HG03175 (cell line): ENCODE data around the gene PPOX.

Experiments used
- ATAC-seq: cut with Tn5 transposase; IDR thresholded peaks from one replicate; pipeline ENCODE4 v1.9.1; 2021; ENCODE audit warnings: mild to moderate bottlenecking, moderate library complexity; ENCODE audit not compliant: unreplicated experiment

Gene PPOX

DNA sequence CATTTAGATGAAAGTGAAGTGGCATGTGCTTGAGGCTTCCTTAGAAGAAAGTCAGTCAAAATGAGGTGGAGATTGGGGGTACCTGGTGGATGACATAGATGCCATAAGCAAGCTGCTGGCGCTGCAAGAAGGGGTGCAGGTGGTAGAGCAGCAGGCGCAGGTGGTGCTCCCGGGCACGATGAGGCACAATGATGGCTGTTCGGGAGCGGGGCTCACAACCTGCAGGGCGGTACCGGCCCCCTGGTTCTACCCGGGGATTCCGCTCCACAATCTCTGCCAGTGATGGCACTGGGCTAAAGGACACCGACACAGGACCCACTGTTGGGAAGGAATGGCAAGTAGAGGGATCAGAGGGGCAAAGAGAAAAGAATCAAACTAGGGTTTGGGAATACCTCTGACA lies 8.7 kb downstream of the PPOX start:
- ATAC-seq, result no peak

DNA sequence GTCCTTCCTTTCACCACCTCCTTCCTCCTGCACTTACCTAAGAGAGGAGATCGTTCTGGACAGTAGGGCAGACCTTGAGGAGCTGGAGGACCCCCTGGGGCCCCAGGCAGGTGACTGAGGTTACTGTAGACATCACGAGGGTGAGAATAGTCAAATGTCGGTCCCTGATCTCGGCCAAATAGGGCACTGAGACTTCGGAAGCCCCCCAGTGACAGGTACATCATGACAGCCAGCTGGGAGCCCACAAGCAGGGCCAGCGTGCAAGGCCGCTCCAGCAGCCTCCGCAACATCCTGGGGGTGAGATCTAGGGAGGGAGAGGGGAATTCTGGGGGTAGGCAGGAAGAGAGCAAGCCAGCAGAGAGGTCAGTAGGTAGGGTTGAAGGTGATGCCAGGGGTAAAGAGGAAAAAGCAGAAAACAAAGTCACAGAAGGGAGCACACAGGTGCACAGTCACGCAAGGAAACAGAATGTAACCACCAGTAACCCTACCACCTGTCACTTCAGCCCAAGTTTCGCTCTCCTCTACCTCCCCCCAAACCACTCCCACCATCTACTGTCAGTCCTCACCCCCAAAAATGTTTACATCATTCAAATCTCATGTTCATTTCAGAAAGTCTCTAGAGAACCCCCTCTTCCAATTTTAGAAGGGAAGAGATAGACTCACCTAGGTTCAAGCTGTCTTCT lies 9.7 kb downstream of the PPOX start:
- ATAC-seq, result no peak

DNA sequence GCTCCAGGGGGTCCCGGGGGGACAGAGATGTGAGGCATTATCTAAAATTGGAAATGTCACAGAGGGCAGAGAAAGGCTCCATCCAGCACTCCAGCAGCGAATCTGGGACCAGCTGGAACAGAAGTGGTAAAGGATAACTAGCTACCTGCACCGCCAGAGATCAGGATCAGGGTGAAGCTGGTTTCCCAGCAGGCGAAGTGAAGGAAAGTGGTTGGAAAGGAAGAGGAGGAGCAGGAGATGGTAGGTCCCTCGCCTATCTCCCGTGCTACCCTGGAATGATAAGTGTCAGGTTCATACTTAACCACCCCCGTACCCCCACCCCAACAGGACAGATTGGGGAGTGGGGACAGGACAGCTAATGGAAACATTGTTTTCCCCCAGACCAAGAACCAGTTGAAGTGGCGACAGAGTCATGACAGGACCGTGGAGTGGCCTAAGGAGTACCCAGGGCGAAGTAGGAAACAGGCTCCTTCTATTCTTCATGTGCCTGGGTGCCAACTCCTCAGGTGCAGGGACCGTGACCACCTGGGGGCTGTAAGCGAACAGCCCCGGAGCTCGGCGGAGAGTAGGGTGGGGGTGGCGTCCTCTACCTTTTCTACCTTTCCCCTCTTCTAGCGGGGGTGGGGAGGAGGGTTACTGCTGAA lies 10.4 kb downstream of the PPOX start:
- ATAC-seq, result no peak

- peak; percentile 80 for ATAC-seq
Observed at GRCh38 chr1:161177112-161177935, 11.1 kb downstream of the PPOX start, which contains the start of gene B4GALT3. TSS of gene B4GALT3 (minus strand) at chr1:161177507. CDS start at chr1:161176060, 1,447 bp downstream.

GRCh38 chr1:161177936-161178244 lies 11.7 kb downstream of the PPOX start:
- ATAC-seq, result no peak

GRCh38 chr1:161179698-161180097 lies 13.5 kb downstream of the PPOX start:
- ATAC-seq, result no peak

GRCh38 chr1:161180639-161181038 lies 14.4 kb downstream of the PPOX start:
- ATAC-seq, result no peak

DNA sequence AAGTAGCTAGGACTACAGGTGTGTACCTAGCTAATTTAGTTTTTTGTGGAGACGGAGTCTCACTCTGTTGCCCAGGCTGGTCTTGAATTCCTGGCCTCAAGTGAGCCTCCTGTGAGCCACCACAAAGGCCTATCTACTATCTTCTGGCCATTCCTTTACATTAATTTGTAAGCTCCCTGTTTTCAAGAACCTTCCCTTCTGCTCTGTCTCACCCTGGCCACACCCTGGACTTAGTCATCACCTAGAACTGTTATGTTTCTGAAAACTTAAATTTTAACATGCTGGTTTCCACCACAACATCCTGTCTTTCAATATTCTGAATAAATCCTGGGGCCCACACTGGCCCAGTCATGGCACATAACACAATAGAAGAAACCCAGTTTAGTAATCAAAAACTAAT lies 16.0 kb downstream of the PPOX start:
- peak; percentile 49 for ATAC-seq

GRCh38 chr1:161185282-161185682 lies 19.1 kb downstream of the PPOX start:
- ATAC-seq, result peak; percentile 69

DNA sequence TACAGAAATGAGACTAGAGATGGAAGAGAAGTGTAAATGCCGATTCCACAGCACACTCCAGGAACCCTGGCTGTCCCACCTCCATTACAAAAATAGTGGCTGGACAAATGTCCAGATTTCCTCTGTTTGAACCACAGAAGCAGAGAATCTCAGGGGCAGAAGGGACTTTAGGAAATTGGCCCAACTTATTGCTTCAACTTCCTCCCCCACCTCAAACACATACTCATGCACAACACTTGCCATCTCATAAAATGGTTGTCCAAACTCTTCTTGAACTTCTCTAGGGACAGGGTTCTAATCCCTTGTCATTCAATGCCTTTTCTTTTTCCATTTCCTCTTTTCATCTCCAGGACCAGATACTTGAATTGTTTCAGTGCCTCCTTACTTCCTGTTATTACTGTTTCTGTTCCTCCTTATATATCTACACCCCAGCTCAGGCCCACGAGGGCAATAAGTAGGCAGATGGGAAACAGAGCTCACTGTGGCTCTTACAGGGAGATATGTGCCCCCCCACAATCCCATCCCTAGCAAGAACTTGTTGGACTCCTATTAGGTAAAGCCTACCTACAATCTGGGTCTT lies 19.6 kb downstream of the PPOX start:
- ATAC-seq, result peak; percentile 37

- no peak for ATAC-seq
Observed at GRCh38 chr1:161187311-161187710, 21.1 kb downstream of the PPOX start.

DNA sequence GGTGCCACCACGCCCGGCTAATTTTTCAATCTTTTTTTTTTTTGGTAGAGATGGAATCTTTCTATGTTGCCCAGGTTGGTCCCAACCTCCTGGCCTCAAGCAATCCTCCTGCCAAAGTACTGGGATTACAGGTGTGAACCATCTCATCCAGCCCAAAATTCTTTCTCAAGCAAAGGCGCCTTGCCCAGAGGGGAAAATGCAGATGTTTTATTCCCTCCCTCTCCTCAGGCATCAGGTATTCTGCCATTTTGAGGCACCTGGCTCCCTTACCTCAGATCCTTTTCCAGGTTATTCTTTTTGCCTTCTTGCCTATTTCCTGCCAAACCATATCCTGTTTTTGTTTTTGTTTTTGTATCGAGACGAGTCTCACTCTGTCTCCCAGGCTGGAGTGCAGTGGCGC lies 22.2 kb downstream of the PPOX start:
- ATAC-seq, result no peak

DNA sequence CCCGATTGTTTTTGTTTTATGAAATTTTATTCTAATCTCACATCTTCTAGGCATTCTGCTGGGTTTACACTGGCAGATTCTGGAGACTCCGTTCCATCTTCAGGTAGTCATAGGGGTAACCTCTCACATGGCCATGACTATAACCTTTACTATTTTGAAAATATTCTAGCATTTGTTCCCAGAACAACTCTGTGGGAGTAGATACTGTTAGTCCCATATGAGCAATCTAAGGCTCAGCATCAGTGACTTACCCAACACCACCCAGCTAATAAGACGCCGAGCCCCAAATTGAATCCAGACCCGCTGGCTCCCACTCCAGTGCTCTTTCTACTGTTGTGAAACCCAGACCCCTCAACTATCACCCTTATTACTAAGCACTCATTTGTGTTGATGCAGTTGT lies 22.8 kb downstream of the PPOX start:
- no peak for ATAC-seq

DNA sequence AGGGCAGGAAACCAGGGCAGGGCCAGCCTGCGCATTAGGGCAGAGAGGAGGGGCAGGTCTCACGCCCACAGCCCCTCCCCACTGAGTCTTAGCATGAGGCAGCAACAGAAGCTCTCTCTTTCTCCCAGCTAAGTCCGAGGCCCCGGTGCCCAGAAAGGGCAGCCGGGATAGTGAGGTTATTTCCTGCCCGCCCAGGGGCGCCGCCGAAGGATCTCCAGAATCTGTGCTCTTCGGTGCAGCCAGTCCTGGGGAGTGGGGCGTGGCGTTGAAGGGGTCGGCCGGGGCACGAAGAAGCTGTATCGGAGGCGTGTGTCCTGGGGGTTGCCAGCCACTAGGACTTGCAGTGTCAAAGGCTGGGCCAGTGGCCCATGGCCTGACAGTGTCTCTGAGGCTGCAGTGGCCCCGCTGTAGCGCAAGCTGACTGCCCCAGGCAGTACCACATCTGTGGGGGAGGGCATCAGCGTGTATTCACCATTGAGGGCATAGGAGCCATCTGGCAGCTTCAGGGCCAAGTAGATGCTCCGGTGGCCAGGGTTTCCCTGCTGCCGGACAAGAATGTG lies 24.8 kb downstream of the PPOX start:
- no peak for ATAC-seq

DNA sequence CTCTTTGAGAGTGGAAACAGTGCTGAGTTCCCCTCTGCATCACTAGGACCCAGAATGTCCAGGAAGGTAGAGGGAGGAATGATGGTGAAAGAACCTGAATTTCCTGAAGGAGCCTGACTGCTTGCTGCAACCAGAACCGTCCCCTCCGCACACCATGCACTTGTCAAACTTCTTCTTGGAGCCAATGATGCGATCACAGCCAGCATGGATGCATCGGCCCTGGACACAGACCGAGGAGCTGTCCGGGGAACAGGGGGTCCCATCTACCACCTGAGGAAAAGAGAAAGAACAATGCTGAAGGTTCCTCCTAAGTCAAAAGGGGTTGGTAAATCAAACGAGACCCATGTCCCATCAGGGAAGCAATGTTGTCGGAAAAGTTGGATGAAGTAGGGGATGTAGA lies 25.7 kb downstream of the PPOX start:
- no peak for ATAC-seq

GRCh38 chr1:161192476-161193465 lies 26.5 kb downstream of the PPOX start:
- ATAC-seq, result peak; percentile 73

GRCh38 chr1:161193561-161194235 lies 27.5 kb downstream of the PPOX start:
- no peak for ATAC-seq

DNA sequence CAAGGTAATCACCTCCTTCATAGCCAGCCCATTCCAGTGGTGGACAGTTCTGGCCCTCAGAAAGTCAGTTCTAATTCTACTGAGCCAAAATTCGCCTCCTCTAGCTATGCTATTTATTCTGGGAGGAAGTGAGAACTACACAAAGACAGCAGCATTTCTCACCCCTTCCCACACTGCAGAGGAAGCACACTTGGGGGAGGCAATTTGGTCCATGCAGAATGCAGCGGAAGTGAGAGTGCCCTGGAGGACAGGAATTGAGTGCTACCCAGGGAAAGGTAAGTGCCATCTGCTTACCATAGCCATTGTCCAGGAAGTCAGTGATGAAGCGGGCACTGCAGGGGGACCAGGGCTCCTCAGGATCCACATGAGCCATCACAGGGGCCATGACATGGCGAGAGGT lies 28.9 kb downstream of the PPOX start:
- no peak for ATAC-seq

DNA sequence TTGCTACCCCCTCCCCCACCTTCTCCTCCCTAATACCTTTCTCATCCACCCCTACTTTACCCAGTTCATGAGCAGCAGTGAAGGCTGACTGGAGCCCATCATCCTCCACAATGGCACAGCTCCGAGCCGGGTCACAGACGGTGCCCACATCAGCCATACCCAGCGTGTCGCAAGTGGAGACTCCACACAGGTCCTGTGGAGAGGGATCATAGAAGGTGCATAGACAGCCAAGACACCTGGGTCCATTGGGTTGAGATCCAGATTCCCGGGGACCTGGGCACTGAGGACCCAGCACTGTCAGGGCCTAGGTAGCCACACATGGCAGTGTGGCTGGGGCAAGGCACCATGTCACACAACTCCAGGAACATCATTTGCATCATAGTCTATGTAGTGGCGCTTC lies 29.9 kb downstream of the PPOX start:
- no peak for ATAC-seq
